Naive thymus-derived CD4-positive, alpha-beta T cell (primary cell): ENCODE data around the gene PARP9. TPM values are rescaled to one million over a fixed set of nuclear protein-coding genes. Genes with fewer than 3 reads are reported as not detected.
"Not testable (repeated sequence)": the region's sequence is repeated elsewhere in the genome, so short reads cannot be mapped to it uniquely, and the experiment has no call there.

ENCODE experiments used
- ATAC-seq: fragments of 150-1000 bp; cut with Tn5 transposase; 2 replicates; pipeline ENCODE4 v1.10.0; 2021; ENCODE audit warnings: mild to moderate bottlenecking, moderate library complexity
- CTCF ChIA-PET: fragments of 350-600 bp; sonication (Branson Sonifier 250); formaldehyde crosslinking; loops from one replicate; lab custom pipeline; 2021; ENCODE audit warnings: antibody characterized with exemption; lab: Charles Lee
- POLR2A ChIA-PET: fragments of 350-600 bp; sonication (Branson Sonifier 250); formaldehyde crosslinking; loops from one replicate; lab custom pipeline; 2021; ENCODE audit warnings: antibody characterized with exemption, inconsistent platforms; lab: Charles Lee
- DNase-seq, 9 donors: peaks; one replicate each; pipeline versions ENCODE4 v3.0.0 to v3.0.0-alpha.2; 2020 to 2022; ENCODE audit warnings: mixed read lengths in 1 of 9
- H3K27ac ChIP-seq: one replicate; pipeline ENCODE4 v1.7.0; 2013; ENCODE audit warnings: mild to moderate bottlenecking, low read depth, low read length, moderate library complexity
- H3K27me3 ChIP-seq, 2 donors: one replicate each; pipeline ENCODE4 v1.7.0; 2013; ENCODE audit warnings: low read length in 2 of 2, mild to moderate bottlenecking in 2 of 2, moderate library complexity in 2 of 2; ENCODE audit not compliant: control insufficient read depth in 2 of 2, insufficient read depth in 2 of 2
- H3K36me3 ChIP-seq, 3 experiments: 1 replicate in 2 of 3; 2 replicates in 1 of 3; pipeline ENCODE4 v1.7.0; 2013; ENCODE audit warnings: low read length in 3 of 3, mild to moderate bottlenecking in 3 of 3, moderate library complexity in 1 of 3; ENCODE audit not compliant: insufficient read depth in 3 of 3, control insufficient read depth in 2 of 3
- H3K4me1 ChIP-seq, 2 donors: one replicate each; pipeline ENCODE4 v1.7.0; 2013; ENCODE audit warnings: low read length in 2 of 2, mild to moderate bottlenecking in 2 of 2, moderate library complexity in 1 of 2; ENCODE audit not compliant: control insufficient read depth in 2 of 2, insufficient read depth in 2 of 2
- H3K4me3 ChIP-seq: 2 replicates; pipeline ENCODE4 v1.7.0; 2013; ENCODE audit warnings: mild to moderate bottlenecking, low read length
- H3K9me3 ChIP-seq, 3 experiments: 1 replicate in 2 of 3; 2 replicates in 1 of 3; pipeline ENCODE4 v1.7.0; 2013; ENCODE audit warnings: low read length in 3 of 3; ENCODE audit not compliant: control insufficient read depth in 2 of 3
- H3K27ac Mint-ChIP-seq, 9 donors: one replicate each; pipeline ENCODE4 v1.8.0; 2020 to 2022; ENCODE audit warnings: mixed read lengths in 9 of 9, mild to moderate bottlenecking in 8 of 9, moderate library complexity in 5 of 9, inconsistent platforms in 2 of 9
- H3K27me3 Mint-ChIP-seq, 5 donors: one replicate each; pipeline ENCODE4 v1.8.0; 2021 to 2022; ENCODE audit warnings: mixed read lengths in 5 of 5, mild to moderate bottlenecking in 1 of 5
- H3K36me3 Mint-ChIP-seq, 5 donors: one replicate each; pipeline ENCODE4 v1.8.0; 2020 to 2022; ENCODE audit warnings: mixed read lengths in 5 of 5, mild to moderate bottlenecking in 3 of 5, inconsistent platforms in 1 of 5
- H3K4me1 Mint-ChIP-seq, 7 donors: one replicate each; pipeline ENCODE4 v1.8.0; 2020 to 2022; ENCODE audit warnings: mixed read lengths in 7 of 7, mild to moderate bottlenecking in 3 of 7, inconsistent platforms in 1 of 7
- H3K4me3 Mint-ChIP-seq, 10 donors: one replicate each; pipeline ENCODE4 v1.8.0; 2020 to 2022; ENCODE audit warnings: mild to moderate bottlenecking in 10 of 10, mixed read lengths in 10 of 10, moderate library complexity in 6 of 10, inconsistent platforms in 2 of 10
- H3K9me3 Mint-ChIP-seq, 11 donors: one replicate each; pipeline ENCODE4 v1.8.0; 2020 to 2022; ENCODE audit warnings: mixed read lengths in 11 of 11, mild to moderate bottlenecking in 4 of 11, inconsistent platforms in 1 of 11, moderate library complexity in 1 of 11
- intact Hi-C, 2 donors: fragments of 100-400 bp; cut with micrococcal nuclease; formaldehyde crosslinking; loops; one replicate each; pipeline ENCODE4 v1.15.1; 2023
- polyA plus RNA-seq, 2 donors: library from polyadenylated mRNA; unstranded; fragments of 300-500 nt; fragmentation: Illumina TruSeq; gene quantifications; one replicate each; pipeline ENCODE4 v1.2.3, GENCODE V29; 2021
- total RNA-seq, 6 experiments: library from RNA in 5 of 6; stranded (reverse) in 5 of 6; gene quantifications; 1 replicate in 5 of 6; 2 replicates in 1 of 6; pipeline ENCODE4 v1.2.3 and lab custom pipeline; 2021 to 2026

PARP9 gene
- total and polyA plus RNA-seq, 7 experiments from 2014 or later: 17.6 to 165 (median 24.4) TPM

DNA sequence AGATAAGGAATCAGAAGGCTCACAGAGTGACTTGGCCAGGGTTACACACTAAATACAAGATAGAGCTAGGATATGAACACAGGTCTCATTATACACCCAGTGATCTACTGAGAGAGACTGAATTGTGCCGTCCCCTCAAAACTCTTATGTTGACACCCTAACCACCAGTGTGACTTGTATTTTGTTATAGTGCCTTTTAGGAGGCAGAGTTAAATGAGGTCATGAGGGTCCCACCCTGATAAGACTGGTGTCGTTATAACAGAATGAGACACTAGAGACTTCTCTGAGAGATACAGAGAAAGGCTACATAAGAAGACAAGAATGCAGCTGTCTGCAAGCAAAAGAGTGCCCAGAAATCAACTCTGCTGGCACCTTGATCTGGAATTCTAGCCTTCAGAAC is 62.0 kb downstream of the PARP9 start:
- CTCF ChIA-PET: no interaction called here
- intact Hi-C loops: loop anchor here in 1 of 2 donors (2.0 kb wide), 1 partner anchor 13 kb away; no protein-coding TSS in a partner anchor
- peaks cover 0 to 23% (median 19%) of the 10 kb centered on the region in 5 donors for H3K36me3 Mint-ChIP-seq
- H3K4me3 Mint-ChIP-seq: no peak overlapping the region
- ATAC-seq: no peak
- no peak for DNase-seq
- H3K9me3 ChIP-seq: no peaks in the 10 kb centered on the region
- H3K27ac Mint-ChIP-seq: peak overlapping the region in 1 of 9 donors; percentile 41
- H3K4me3 ChIP-seq: no peak overlapping the region
- peaks cover 0 to 7% (median 0%) of the 10 kb centered on the region in 11 donors for H3K9me3 Mint-ChIP-seq
- no peaks in the 10 kb centered on the region for H3K27me3 ChIP-seq
- POLR2A ChIA-PET: interaction anchor here (0.5 kb wide), 1 partner anchor 8 kb away, joined by 3 read pairs; no protein-coding TSS in a partner anchor
- H3K27ac ChIP-seq: no peak overlapping the region
- H3K4me1 ChIP-seq: peaks cover 8 to 20% of the 10 kb centered on the region in 2 donors
- H3K36me3 ChIP-seq: peaks cover 0 to 3% (median 0%) of the 10 kb centered on the region in 3 experiments
- no peaks in the 10 kb centered on the region for H3K27me3 Mint-ChIP-seq
- H3K4me1 Mint-ChIP-seq: peaks cover 40 to 94% (median 85%) of the 10 kb centered on the region in 7 donors

DNA sequence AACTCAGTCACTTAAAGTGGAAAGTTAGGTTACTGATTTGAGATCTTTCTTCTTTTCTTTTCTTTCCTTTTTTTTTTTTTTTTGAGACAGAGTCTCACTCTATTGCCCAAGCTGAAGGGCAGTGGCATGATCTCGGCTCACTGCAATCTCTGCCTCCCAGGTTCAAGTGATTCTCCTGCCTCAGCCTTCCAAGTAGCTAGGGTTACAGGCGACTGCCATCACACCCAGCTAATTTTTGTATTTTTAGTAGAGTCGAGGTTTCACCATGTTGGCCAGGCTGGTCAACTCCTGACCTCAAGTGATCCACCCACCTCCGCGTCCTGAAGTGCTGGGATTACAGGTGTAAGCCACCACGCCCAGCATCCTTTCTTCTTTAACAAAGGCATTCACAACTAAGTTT is 63.1 kb downstream of the PARP9 start:
- not testable (repeated sequence) for H3K36me3 ChIP-seq

DNA sequence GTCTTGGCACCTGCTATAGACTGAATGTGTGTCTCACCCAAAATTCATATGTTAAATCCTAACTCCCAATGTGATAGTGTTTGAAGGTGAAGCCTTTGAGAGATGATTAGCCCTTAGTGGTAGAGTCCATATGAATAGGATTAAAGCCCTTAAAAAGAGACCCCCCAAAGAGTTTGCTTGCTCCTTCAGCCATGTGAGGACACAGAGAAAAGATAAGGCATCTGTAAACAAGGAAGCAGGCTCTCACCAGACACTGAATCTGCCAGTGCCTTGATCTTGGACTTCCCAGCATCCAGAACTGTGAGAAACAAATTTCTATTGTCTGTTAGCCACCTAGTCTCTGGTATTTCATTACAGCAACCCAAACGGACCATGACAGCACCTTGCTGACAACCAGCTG is 65.9 kb downstream of the PARP9 start:
- no peaks in the 10 kb centered on the region for H3K9me3 ChIP-seq
- Mint-ChIP-seq H3K36me3 (peaks cover 4 to 23% (median 18%) of the 10 kb centered on the region in 5 donors), H3K4me3 (no peak overlapping the region), H3K4me1 (peaks cover 27 to 74% (median 56%) of the 10 kb centered on the region in 7 donors), H3K27me3 (no peaks in the 10 kb centered on the region), H3K27ac (peak overlapping the region in 4 of 9 donors; percentile 13 to 51 (median 27)), H3K9me3 (no peaks in the 10 kb centered on the region)
- ChIA-PET POLR2A (no interaction called here), CTCF (no interaction called here)
- ATAC-seq (no peak), DNase-seq (no peak)
- H3K4me1 ChIP-seq: peaks cover 8 to 22% of the 10 kb centered on the region in 2 donors
- H3K36me3 ChIP-seq: peaks cover 0 to 5% (median 4%) of the 10 kb centered on the region in 3 experiments
- no peak overlapping the region for H3K27ac ChIP-seq
- no peak overlapping the region for H3K4me3 ChIP-seq
- H3K27me3 ChIP-seq: no peaks in the 10 kb centered on the region
- intact Hi-C loops: no loop called here

More for the DNA sequence above, 63.1 kb downstream of the PARP9 start:
- H3K9me3 Mint-ChIP-seq, H3K27ac ChIP-seq, H3K9me3 ChIP-seq, H3K27me3 ChIP-seq, CTCF ChIA-PET, H3K4me3 ChIP-seq, DNase-seq, H3K27me3 Mint-ChIP-seq, H3K4me3 Mint-ChIP-seq, ATAC-seq, intact Hi-C loops: not testable (repeated sequence)
- Mint-ChIP-seq H3K27ac (peak overlapping the region in 2 of 9 donors; percentile 36 to 59), H3K4me1 (peaks cover 37 to 91% (median 77%) of the 10 kb centered on the region in 7 donors), H3K36me3 (peaks cover 4 to 25% (median 19%) of the 10 kb centered on the region in 5 donors)
- H3K4me1 ChIP-seq: peaks cover 8 to 22% of the 10 kb centered on the region in 2 donors
- POLR2A ChIA-PET: interaction anchor here (0.6 to 0.8 kb wide), 3 partner anchors 9 to 94 kb away, joined by 3 to 5 read pairs (median 5); no protein-coding TSS in a partner anchor

DNA sequence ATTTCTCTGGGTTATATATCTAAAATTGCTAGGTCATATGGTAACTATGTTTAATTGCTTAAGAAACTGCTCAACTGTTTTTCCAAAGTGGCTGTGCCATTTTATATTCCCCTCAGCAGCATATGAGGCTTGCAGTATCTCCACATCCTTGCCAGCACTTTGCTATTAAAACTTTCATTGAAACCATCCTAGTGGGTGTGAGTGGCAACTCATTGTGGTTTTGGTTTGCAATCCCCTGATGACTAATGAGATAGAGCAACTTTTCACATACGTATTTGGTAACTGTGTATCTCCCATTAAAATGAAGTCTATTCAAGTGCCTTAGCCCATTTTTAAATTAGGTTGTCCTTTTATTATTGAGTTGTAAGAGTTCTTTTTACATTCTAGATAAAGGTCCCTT is 66.7 kb downstream of the PARP9 start:
- intact Hi-C loops: loop anchor here (2.0 kb wide), 1 partner anchor 17 kb away; the partner anchor contains the start of gene KPNA1 (in 2 of the 2)
- ChIA-PET CTCF (no interaction called here), POLR2A (no interaction called here)
- H3K27me3 Mint-ChIP-seq: no peaks in the 10 kb centered on the region
- DNase-seq (peak in 1 of 9 donors; percentile 40), ATAC-seq (peak; percentile 90)
- H3K9me3 Mint-ChIP-seq: no peaks in the 10 kb centered on the region
- H3K4me1 Mint-ChIP-seq: peaks cover 22 to 69% (median 49%) of the 10 kb centered on the region in 7 donors
- Histone ChIP-seq H3K4me1 (peaks cover 8 to 22% of the 10 kb centered on the region in 2 donors), H3K9me3 (no peaks in the 10 kb centered on the region), H3K36me3 (peaks cover 0 to 10% (median 5%) of the 10 kb centered on the region in 3 experiments), H3K27me3 (no peaks in the 10 kb centered on the region), H3K27ac (no peak overlapping the region), H3K4me3 (no peak overlapping the region)
- H3K36me3 Mint-ChIP-seq: peaks cover 4 to 29% (median 25%) of the 10 kb centered on the region in 5 donors
- peak overlapping the region in 1 of 9 donors; percentile 13 for H3K27ac Mint-ChIP-seq
- H3K4me3 Mint-ChIP-seq: no peak overlapping the region

DNA sequence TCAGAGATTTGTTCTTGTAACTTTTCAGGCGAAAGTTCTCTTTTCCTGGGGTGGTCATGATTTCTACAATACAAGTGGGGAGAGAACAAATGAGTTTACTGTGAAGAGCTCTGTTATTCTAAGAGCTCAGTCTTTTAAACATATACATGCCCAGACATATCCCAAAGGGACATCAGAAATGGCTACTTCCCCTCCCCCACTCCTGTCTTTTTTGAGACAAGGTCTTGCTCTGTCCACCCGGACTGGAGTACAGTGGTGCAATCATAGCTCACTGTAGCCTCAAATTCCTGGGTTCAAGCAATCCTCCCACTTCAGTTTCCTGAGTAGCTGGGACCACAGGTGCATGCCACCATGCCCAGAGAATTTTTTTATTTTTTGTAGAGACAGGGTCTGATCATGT is 67.6 kb downstream of the PARP9 start:
- no peak for DNase-seq
- Mint-ChIP-seq H3K4me1 (peaks cover 19 to 60% (median 40%) of the 10 kb centered on the region in 7 donors), H3K27me3 (no peaks in the 10 kb centered on the region), H3K36me3 (peaks cover 4 to 34% (median 26%) of the 10 kb centered on the region in 5 donors), H3K9me3 (no peaks in the 10 kb centered on the region), H3K27ac (peak overlapping the region in 5 of 9 donors; percentile 9 to 74 (median 46)), H3K4me3 (no peak overlapping the region)
- Histone ChIP-seq H3K27ac (no peak overlapping the region), H3K27me3 (no peaks in the 10 kb centered on the region), H3K4me1 (peaks cover 8 to 22% of the 10 kb centered on the region in 2 donors), H3K9me3 (no peaks in the 10 kb centered on the region), H3K36me3 (peaks cover under 1 to 10% (median 5%) of the 10 kb centered on the region in 3 experiments), H3K4me3 (no peak overlapping the region)
- CTCF ChIA-PET: interaction anchor here (1.0 kb wide), 1 partner anchor 696 kb away, joined by 3 read pairs; no protein-coding TSS in a partner anchor
- intact Hi-C loops: loop anchor here (2.0 kb wide), 1 partner anchor 18 kb away; the partner anchor contains the start of gene KPNA1 (in 2 of the 2)
- ATAC-seq: no peak
- POLR2A ChIA-PET: no interaction called here

DNA sequence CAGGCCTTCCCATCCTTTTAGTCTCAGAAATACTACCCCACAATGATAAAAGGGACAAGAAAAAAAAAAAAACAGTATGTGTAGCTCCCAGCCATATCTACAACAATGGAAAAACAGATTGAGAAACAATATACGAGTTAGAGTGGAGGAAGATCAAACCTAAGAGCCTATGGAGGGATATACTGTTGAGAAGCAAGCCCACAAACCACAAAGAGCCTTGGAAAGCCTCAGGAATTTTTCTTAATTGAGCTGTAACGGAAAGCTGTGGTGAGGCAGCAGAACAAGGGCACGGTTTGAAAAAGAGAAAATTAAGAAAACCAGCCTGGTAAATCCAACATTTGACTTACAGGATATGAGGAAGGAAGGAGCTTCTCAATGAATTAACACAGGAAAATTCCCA is 70.8 kb downstream of the PARP9 start:
- H3K4me3 ChIP-seq: no peak overlapping the region
- intact Hi-C loops: no loop called here
- peak overlapping the region in 1 of 9 donors; percentile 28 for H3K27ac Mint-ChIP-seq

More for the DNA sequence above, 70.8 kb downstream of the PARP9 start:
- H3K27me3 Mint-ChIP-seq: no peaks in the 10 kb centered on the region
- peaks cover 3 to 10% (median 5%) of the 10 kb centered on the region in 3 experiments for H3K36me3 ChIP-seq
- H3K27ac ChIP-seq: no peak overlapping the region
- H3K36me3 Mint-ChIP-seq: peaks cover 4 to 44% (median 39%) of the 10 kb centered on the region in 5 donors
- DNase-seq: no peak
- POLR2A ChIA-PET: interaction anchor here (0.6 kb wide), 1 partner anchor 12 kb away, joined by 3 read pairs; no protein-coding TSS in a partner anchor
- no peaks in the 10 kb centered on the region for H3K9me3 ChIP-seq
- H3K9me3 Mint-ChIP-seq: no peaks in the 10 kb centered on the region
- H3K4me3 Mint-ChIP-seq: no peak overlapping the region
- no peak for ATAC-seq
- H3K27me3 ChIP-seq: no peaks in the 10 kb centered on the region
- CTCF ChIA-PET: no interaction called here
- H3K4me1 Mint-ChIP-seq: peaks cover 14 to 55% (median 47%) of the 10 kb centered on the region in 7 donors
- peaks cover 5 to 13% of the 10 kb centered on the region in 2 donors for H3K4me1 ChIP-seq
